ENCODE data around the gene PDE4D.

Gene PDE4D

GRCh38 chr5:59241119-59241518 is 652.4 kb downstream of the PDE4D start:
- Mint-ChIP-seq H3K27me3 (ENCODE audit: low read depth) (peaks cover 62% of the 10 kb centered on the region), H3K27ac (no peak overlapping the region)

GRCh38 chr5:59238126-59238902 is 655.2 kb downstream of the PDE4D start:
- Mint-ChIP-seq H3K36me3 (ENCODE audit: low read depth) (no peaks in the 10 kb centered on the region), H3K27ac (no peak overlapping the region), H3K9me3 (no peaks in the 10 kb centered on the region), H3K27me3 (ENCODE audit: low read depth) (peaks cover 71% of the 10 kb centered on the region), H3K4me3 (no peak overlapping the region), H3K4me1 (ENCODE audit: low read depth) (peaks cover 8% of the 10 kb centered on the region)

More at GRCh38 chr5:59241119-59241518, 652.4 kb downstream of the PDE4D start:
- H3K9me3 Mint-ChIP-seq = no peaks in the 10 kb centered on the region
- peaks cover 8% of the 10 kb centered on the region for H3K4me1 Mint-ChIP-seq (ENCODE audit: low read depth)
- no peaks in the 10 kb centered on the region for H3K36me3 Mint-ChIP-seq (ENCODE audit: low read depth)
- H3K4me3 Mint-ChIP-seq = no peak overlapping the region

- Mint-ChIP-seq H3K36me3 (ENCODE audit: low read depth) (no peaks in the 10 kb centered on the region), H3K27me3 (ENCODE audit: low read depth) (peaks cover 65% of the 10 kb centered on the region), H3K9me3 (no peaks in the 10 kb centered on the region), H3K27ac (no peak overlapping the region), H3K4me1 (ENCODE audit: low read depth) (peaks cover 8% of the 10 kb centered on the region), H3K4me3 (no peak overlapping the region)
These were observed 656.5 kb downstream of the PDE4D start for GRCh38 chr5:59236986-59237385.

GRCh38 chr5:59236448-59236847 is 657.1 kb downstream of the PDE4D start:
- Mint-ChIP-seq H3K4me1 (ENCODE audit: low read depth) (peaks cover 8% of the 10 kb centered on the region), H3K4me3 (no peak overlapping the region), H3K27ac (no peak overlapping the region), H3K36me3 (ENCODE audit: low read depth) (no peaks in the 10 kb centered on the region), H3K9me3 (no peaks in the 10 kb centered on the region), H3K27me3 (ENCODE audit: low read depth) (peaks cover 66% of the 10 kb centered on the region)

DNA sequence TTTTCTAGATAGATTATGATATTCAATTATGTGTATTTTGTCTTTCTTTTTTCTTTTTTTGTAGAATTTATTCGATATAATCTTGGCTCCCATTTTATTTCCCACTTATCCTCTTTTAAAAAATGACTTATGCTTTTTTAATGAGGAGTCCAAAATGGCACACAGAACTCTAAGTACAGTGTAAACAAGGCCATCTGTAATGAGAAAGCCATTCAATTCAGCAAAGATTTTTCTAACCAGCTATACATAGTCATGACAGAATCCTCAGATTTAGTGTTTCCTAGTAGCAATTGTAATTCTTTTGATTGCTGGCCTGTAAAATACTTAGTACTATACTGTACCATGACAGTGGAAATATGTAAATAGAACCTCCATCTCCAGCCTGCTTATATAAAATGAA is 659.3 kb downstream of the PDE4D start:
- peaks cover 47% of the 10 kb centered on the region for H3K27me3 Mint-ChIP-seq (ENCODE audit: low read depth)
- no peak overlapping the region for H3K27ac Mint-ChIP-seq
- H3K4me3 Mint-ChIP-seq = no peak overlapping the region
- H3K36me3 Mint-ChIP-seq (ENCODE audit: low read depth) = no peaks in the 10 kb centered on the region
- H3K9me3 Mint-ChIP-seq = no peaks in the 10 kb centered on the region
- peaks cover 8% of the 10 kb centered on the region for H3K4me1 Mint-ChIP-seq (ENCODE audit: low read depth)

DNA sequence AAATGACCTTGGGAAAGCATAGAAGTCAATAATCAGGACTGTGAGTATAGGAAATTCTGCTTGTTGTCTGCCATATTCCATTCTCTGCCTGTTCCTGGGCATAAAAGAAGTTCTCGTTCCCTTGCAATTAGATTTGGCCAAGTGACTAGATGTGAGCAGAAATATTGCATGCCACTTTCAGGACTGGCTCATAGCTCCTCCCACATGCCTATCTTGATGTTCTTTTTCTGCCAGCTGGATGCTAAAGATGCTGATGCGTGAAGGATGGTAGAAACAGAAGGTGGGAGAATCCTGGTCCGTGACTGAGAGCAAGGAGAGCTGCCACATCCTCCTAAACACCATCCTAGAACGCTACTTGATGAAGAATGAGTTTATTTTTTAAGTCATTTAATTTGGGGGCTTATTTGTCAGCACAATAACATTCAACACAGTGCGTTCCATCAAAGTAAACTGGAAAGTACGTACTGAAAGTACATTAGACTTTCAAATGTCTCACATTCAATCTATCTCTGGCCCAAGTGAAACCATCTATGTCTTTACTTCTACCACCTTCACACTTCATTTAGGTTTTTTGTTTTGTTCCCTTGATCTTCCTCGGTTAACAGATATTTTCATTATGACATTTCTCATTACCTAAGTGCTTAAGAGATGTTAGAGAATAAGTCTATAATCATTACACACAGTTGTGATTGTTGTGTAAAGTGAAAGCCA is 662.1 kb downstream of the PDE4D start:
- no peaks in the 10 kb centered on the region for H3K36me3 Mint-ChIP-seq (ENCODE audit: low read depth)
- H3K9me3 Mint-ChIP-seq = no peaks in the 10 kb centered on the region
- H3K27me3 Mint-ChIP-seq (ENCODE audit: low read depth) = peaks cover 40% of the 10 kb centered on the region
- H3K27ac Mint-ChIP-seq = no peak overlapping the region
- H3K4me1 Mint-ChIP-seq (ENCODE audit: low read depth) = no peaks in the 10 kb centered on the region
- H3K4me3 Mint-ChIP-seq = no peak overlapping the region

- H3K27ac Mint-ChIP-seq = no peak overlapping the region
- no peaks in the 10 kb centered on the region for H3K4me1 Mint-ChIP-seq (ENCODE audit: low read depth)
- H3K9me3 Mint-ChIP-seq = no peaks in the 10 kb centered on the region
- H3K4me3 Mint-ChIP-seq = no peak overlapping the region
- peaks cover 30% of the 10 kb centered on the region for H3K27me3 Mint-ChIP-seq (ENCODE audit: low read depth)
- no peaks in the 10 kb centered on the region for H3K36me3 Mint-ChIP-seq (ENCODE audit: low read depth)
These were observed 670.6 kb downstream of the PDE4D start for GRCh38 chr5:59222687-59223511.

DNA sequence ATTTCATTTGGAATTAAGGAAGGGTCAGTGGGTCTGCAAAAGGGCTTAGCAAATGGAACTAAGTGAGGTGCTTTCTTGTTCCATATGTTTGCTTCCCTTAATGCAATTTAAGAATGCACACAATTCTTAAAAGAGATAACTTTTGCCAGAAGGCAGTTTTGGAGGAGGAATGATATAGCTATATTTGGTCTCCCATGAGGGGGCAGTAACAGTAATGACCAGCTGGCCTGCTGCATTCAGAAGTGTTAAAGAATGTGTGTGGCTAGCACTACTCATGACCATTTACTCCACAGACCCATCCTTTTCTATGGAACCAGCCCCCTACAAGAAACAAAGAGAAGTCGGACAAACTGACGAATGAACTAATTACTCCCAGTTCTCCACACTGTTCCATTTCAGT is 671.8 kb downstream of the PDE4D start:
- no peak overlapping the region for H3K27ac Mint-ChIP-seq
- no peaks in the 10 kb centered on the region for H3K36me3 Mint-ChIP-seq (ENCODE audit: low read depth)
- no peaks in the 10 kb centered on the region for H3K4me1 Mint-ChIP-seq (ENCODE audit: low read depth)
- H3K4me3 Mint-ChIP-seq = no peak overlapping the region
- H3K27me3 Mint-ChIP-seq (ENCODE audit: low read depth) = peaks cover 26% of the 10 kb centered on the region
- no peaks in the 10 kb centered on the region for H3K9me3 Mint-ChIP-seq

DNA sequence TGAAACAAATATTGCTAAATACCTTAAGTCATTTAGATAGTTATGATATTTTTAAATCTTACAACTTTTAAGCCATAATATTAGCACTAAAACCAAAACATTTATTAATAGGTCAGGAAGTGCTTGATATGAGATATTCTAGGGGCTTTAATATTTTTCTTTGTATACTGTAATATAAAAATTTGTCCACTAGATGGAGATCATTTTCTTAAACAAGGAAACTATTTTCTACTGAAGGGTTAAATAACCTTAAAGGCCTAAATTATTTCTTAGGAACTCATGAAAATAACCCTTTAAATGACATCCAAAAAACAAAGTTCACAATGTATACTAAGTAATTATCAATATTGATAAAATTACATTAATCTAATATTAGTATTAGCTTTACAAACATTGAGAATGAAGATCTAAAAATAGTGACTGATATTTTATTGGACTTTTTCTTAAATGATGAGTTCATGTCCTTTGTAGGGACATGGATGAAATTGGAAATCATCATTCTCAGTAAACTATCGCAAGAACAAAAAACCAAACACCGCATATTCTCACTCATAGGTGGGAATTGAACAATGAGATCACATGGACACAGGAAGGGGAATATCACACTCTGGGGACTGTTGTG is 675.0 kb downstream of the PDE4D start:
- Mint-ChIP-seq H3K27me3 (ENCODE audit: low read depth) (peaks cover 39% of the 10 kb centered on the region), H3K4me1 (ENCODE audit: low read depth) (no peaks in the 10 kb centered on the region), H3K9me3 (no peaks in the 10 kb centered on the region), H3K4me3 (no peak overlapping the region), H3K27ac (no peak overlapping the region), H3K36me3 (ENCODE audit: low read depth) (no peaks in the 10 kb centered on the region)

DNA sequence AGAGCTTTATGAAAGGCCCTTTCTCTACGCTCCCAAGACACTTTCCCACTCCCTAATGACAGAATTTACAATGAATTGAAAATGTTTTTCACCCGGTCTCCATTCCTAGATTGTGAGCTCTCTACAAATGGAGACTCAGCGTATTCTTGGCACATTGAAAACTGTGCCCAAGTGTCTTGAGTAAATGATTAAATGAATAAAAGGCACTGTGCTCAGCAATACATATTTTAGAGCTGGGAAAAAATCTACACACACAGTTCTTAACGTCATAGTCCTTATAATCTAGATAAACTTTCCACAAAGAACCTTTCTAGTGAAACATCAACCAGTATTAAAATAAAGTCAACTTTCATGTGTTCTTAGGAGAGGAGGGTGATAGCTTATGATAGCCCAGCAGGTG is 676.7 kb downstream of the PDE4D start:
- H3K4me1 Mint-ChIP-seq (ENCODE audit: low read depth) = no peaks in the 10 kb centered on the region
- H3K27ac Mint-ChIP-seq = no peak overlapping the region

GRCh38 chr5:59212596-59212995 is 680.9 kb downstream of the PDE4D start:
- no peaks in the 10 kb centered on the region for H3K9me3 Mint-ChIP-seq
- H3K36me3 Mint-ChIP-seq (ENCODE audit: low read depth) = no peaks in the 10 kb centered on the region
- H3K4me3 Mint-ChIP-seq = no peak overlapping the region
- H3K27me3 Mint-ChIP-seq (ENCODE audit: low read depth) = peaks cover 31% of the 10 kb centered on the region
- no peaks in the 10 kb centered on the region for H3K4me1 Mint-ChIP-seq (ENCODE audit: low read depth)
- no peak overlapping the region for H3K27ac Mint-ChIP-seq

More for the DNA sequence above, 676.7 kb downstream of the PDE4D start:
- Mint-ChIP-seq H3K36me3 (ENCODE audit: low read depth) (no peaks in the 10 kb centered on the region), H3K27me3 (ENCODE audit: low read depth) (peaks cover 39% of the 10 kb centered on the region), H3K9me3 (no peaks in the 10 kb centered on the region), H3K4me3 (no peak overlapping the region)

DNA sequence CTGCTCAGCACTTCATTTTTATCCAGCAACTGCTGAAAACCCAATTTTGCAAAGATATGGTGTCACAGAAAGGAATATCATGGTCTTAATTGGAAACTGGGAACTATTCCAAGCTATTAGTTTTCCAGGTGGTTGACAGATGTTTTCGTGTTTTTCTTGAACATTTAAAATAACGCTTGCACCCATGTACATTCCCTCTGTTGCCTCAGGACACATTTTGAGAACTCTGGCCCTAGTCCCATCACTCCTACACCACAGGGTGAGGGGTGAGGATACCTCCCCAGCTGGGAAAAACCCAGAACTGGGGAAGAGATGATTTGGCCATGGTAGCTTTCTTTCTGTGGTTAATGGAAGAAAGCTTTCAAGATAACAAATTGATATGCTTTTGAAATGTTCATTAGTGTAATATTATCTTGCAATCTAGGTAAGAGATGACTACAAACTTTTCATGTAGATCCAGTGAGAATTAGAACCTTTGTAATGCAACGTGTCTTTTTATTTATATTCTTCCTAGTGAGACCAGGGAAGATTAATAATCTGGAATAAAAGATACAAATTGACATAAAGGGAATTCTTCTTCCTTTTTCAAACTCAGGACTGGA is 683.7 kb downstream of the PDE4D start:
- no peaks in the 10 kb centered on the region for H3K36me3 Mint-ChIP-seq (ENCODE audit: low read depth)

GRCh38 chr5:59208474-59208873 is 685.1 kb downstream of the PDE4D start:
- no peak overlapping the region for H3K27ac Mint-ChIP-seq
- no peaks in the 10 kb centered on the region for H3K9me3 Mint-ChIP-seq
- H3K27me3 Mint-ChIP-seq (ENCODE audit: low read depth) = peaks cover 28% of the 10 kb centered on the region
- H3K4me3 Mint-ChIP-seq = no peak overlapping the region
- no peaks in the 10 kb centered on the region for H3K36me3 Mint-ChIP-seq (ENCODE audit: low read depth)
- no peaks in the 10 kb centered on the region for H3K4me1 Mint-ChIP-seq (ENCODE audit: low read depth)

More for the DNA sequence above, 683.7 kb downstream of the PDE4D start:
- Mint-ChIP-seq H3K4me3 (no peak overlapping the region), H3K9me3 (no peaks in the 10 kb centered on the region), H3K4me1 (ENCODE audit: low read depth) (no peaks in the 10 kb centered on the region), H3K27me3 (ENCODE audit: low read depth) (peaks cover 35% of the 10 kb centered on the region), H3K27ac (no peak overlapping the region)

DNA sequence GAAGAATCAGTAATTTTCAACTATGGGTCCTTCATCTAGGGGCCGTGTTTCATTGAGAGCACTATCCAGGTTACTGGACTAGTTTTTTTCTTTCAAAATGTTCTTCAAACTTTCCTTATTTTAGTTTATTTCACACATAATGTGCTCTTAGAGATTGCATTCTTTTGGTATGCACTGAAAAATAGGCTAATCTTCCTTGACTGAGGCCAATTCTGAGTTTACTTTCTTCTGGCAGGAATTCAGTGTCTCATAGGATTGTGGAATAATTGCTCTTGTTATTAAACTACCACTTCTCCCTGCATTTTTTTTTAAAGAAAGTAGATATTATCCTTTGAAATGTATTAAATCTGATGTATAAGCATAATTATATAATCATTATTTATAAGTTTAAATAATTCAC is 686.1 kb downstream of the PDE4D start:
- Mint-ChIP-seq H3K27me3 (ENCODE audit: low read depth) (peaks cover 21% of the 10 kb centered on the region), H3K36me3 (ENCODE audit: low read depth) (no peaks in the 10 kb centered on the region), H3K9me3 (no peaks in the 10 kb centered on the region), H3K4me3 (no peak overlapping the region), H3K27ac (no peak overlapping the region), H3K4me1 (ENCODE audit: low read depth) (no peaks in the 10 kb centered on the region)

All from T-helper 1 cell treated with Interleukin-12 subunit alpha and Interleukin-12 subunit beta and Interleukin-4 antibody, amounts not matched to agents 30 μg/mL and 1 μg/mL, for 36 hours (primary cell).